SK-N-SH treated with all-trans-retinoic acid at 6 μM for 48 hours (cell line): ENCODE results near the gene APOBEC3C.
"Not testable (repeated sequence)": the region's sequence is repeated elsewhere in the genome, so short reads cannot be mapped to it uniquely, and the experiment has no call there.

Experiments used
- ATAC-seq: fragments of 200-7000 bp; cut with Tn5 transposase; 3 replicates; pipeline ENCODE4 v1.9.1; 2020; ENCODE audit warnings: mild to moderate bottlenecking, moderate library complexity
- ARNTL ChIP-seq: fragments of 450-650 bp; formaldehyde crosslinking; IDR thresholded peaks from 2 replicates; pipeline ENCODE4 v1.5.0; 2020; ENCODE audit warnings: low read depth, mild to moderate bottlenecking, moderate library complexity, borderline replicate concordance
- BACH2 ChIP-seq: fragments of 250-450 bp; sonication (Bioruptor Pico); IDR thresholded peaks from 2 replicates; pipeline ENCODE4 v1.9.0; 2021; ENCODE audit warnings: mild to moderate bottlenecking, borderline replicate concordance
- CSDC2 ChIP-seq: fragments of 250-450 bp; sonication (Bioruptor Pico); IDR thresholded peaks from 2 replicates; pipeline ENCODE4 v1.5.0; 2020; ENCODE audit warnings: mild to moderate bottlenecking, moderate library complexity
- CSRNP3 ChIP-seq: fragments of 250-450 bp; sonication (Bioruptor Pico); IDR thresholded peaks from 2 replicates; pipeline ENCODE4 v1.5.1; 2021; ENCODE audit warnings: mild to moderate bottlenecking, moderate library complexity
- ESRRG ChIP-seq: fragments of 250-450 bp; sonication (Bioruptor Pico); IDR thresholded peaks from 2 replicates; pipeline ENCODE4 v1.6.1; 2021; ENCODE audit warnings: mild to moderate bottlenecking
- GLIS3 ChIP-seq: fragments of 250-450 bp; sonication (Bioruptor Pico); IDR thresholded peaks from 2 replicates; pipeline ENCODE4 v1.5.0; 2020; ENCODE audit warnings: mild to moderate bottlenecking, moderate library complexity
- ISL1 ChIP-seq: fragments of 250-450 bp; sonication (Bioruptor Pico); IDR thresholded peaks from 2 replicates; pipeline ENCODE4 v2.1.2; 2022; ENCODE audit warnings: mild to moderate bottlenecking, moderate library complexity
- OSR1 ChIP-seq: fragments of 250-450 bp; sonication (Bioruptor Pico); IDR thresholded peaks from 2 replicates; pipeline ENCODE4 v1.8.0; 2022; ENCODE audit warnings: moderate library complexity, mild to moderate bottlenecking, inconsistent platforms
- PPARA ChIP-seq: fragments of 250-450 bp; sonication (Bioruptor Pico); IDR thresholded peaks from 2 replicates; pipeline ENCODE4 v1.5.0; 2020; ENCODE audit warnings: mild to moderate bottlenecking, borderline replicate concordance
- RARB ChIP-seq: fragments of 250-450 bp; sonication (Bioruptor Pico); IDR thresholded peaks from 2 replicates; pipeline ENCODE4 v1.8.0; 2021; ENCODE audit warnings: mild to moderate bottlenecking, moderate library complexity
- SNAI2 ChIP-seq: fragments of 250-450 bp; sonication (Bioruptor Pico); IDR thresholded peaks from 2 replicates; pipeline ENCODE4 v1.5.0; 2020; ENCODE audit warnings: mild to moderate bottlenecking, moderate library complexity
- TCF4 ChIP-seq: fragments of 250-450 bp; sonication (Bioruptor Pico); IDR thresholded peaks from 2 replicates; pipeline ENCODE4 v1.8.0; 2021; ENCODE audit warnings: mild to moderate bottlenecking, moderate library complexity, borderline replicate concordance
- TOX ChIP-seq: fragments of 250-450 bp; sonication (Bioruptor Pico); IDR thresholded peaks from 2 replicates; pipeline ENCODE4 v1.8.0; 2021; ENCODE audit warnings: mild to moderate bottlenecking, moderate library complexity, borderline replicate concordance
- TSHZ2 ChIP-seq: fragments of 250-450 bp; sonication (Bioruptor Pico); IDR thresholded peaks from 2 replicates; pipeline ENCODE4 v1.5.0; 2020; ENCODE audit warnings: mild to moderate bottlenecking, moderate library complexity
- ZC3H10 ChIP-seq: fragments of 250-450 bp; sonication (Bioruptor Pico); IDR thresholded peaks from 2 replicates; pipeline ENCODE4 v1.5.1; 2021; ENCODE audit warnings: mild to moderate bottlenecking, moderate library complexity
- ZFP3 ChIP-seq: fragments of 250-450 bp; sonication (Bioruptor Pico); IDR thresholded peaks from 2 replicates; pipeline ENCODE4 v1.5.0; 2020; ENCODE audit warnings: mild to moderate bottlenecking, moderate library complexity
- ZFP30 ChIP-seq: fragments of 450-650 bp; formaldehyde crosslinking; IDR thresholded peaks from 2 replicates; pipeline ENCODE4 v1.5.0; 2022; ENCODE audit warnings: mild to moderate bottlenecking, moderate library complexity
- ZNF565 ChIP-seq: fragments of 450-650 bp; formaldehyde crosslinking; conservative IDR thresholded peaks from 2 replicates; pipeline ENCODE4 v1.5.0; 2020; ENCODE audit warnings: low read depth, mild to moderate bottlenecking, moderate library complexity
- ZNF8 ChIP-seq: fragments of 450-650 bp; formaldehyde crosslinking; IDR thresholded peaks from 2 replicates; pipeline ENCODE4 v1.5.0; 2020; ENCODE audit warnings: mild to moderate bottlenecking, moderate library complexity
- TF ChIP-seq, protein P1 (sequence below): fragments of 250-450 bp; sonication (Bioruptor Pico); IDR thresholded peaks from 2 replicates; pipeline ENCODE4 v1.8.0; 2021; ENCODE audit warnings: low read depth, mild to moderate bottlenecking, moderate library complexity, borderline replicate concordance
- TF ChIP-seq, protein P2 (sequence below): fragments of 250-450 bp; sonication (Bioruptor Pico); IDR thresholded peaks from 2 replicates; pipeline ENCODE4 v1.8.0; 2020; ENCODE audit warnings: mild to moderate bottlenecking, moderate library complexity, borderline replicate concordance

Gene APOBEC3C

GRCh38 chr22:38989466-38989865 is 24.6 kb upstream of the APOBEC3C start:
- TF ChIP-seq OSR1: no peak
- TF ChIP-seq ESRRG (CRISPR knock-in tag): no peak
- no peak for TF ChIP-seq ZNF565 (CRISPR knock-in tag)
- no peak for TF ChIP-seq TCF4
- no peak for TF ChIP-seq RARB (CRISPR knock-in tag)
- TF ChIP-seq PPARA (CRISPR knock-in tag): no peak
- TF ChIP-seq GLIS3 (CRISPR knock-in tag): no peak
- TF ChIP-seq ISL1 (CRISPR knock-in tag): no peak
- TF ChIP-seq TSHZ2 (CRISPR knock-in tag): no peak
- TF ChIP-seq ZNF8 (CRISPR knock-in tag): no peak
- TF ChIP-seq CSDC2 (CRISPR knock-in tag): no peak
- TF ChIP-seq ARNTL (CRISPR knock-in tag): no peak
- TF ChIP-seq TOX (CRISPR knock-in tag): no peak
- TF ChIP-seq CSRNP3: no peak
- TF ChIP-seq, protein P1, sequence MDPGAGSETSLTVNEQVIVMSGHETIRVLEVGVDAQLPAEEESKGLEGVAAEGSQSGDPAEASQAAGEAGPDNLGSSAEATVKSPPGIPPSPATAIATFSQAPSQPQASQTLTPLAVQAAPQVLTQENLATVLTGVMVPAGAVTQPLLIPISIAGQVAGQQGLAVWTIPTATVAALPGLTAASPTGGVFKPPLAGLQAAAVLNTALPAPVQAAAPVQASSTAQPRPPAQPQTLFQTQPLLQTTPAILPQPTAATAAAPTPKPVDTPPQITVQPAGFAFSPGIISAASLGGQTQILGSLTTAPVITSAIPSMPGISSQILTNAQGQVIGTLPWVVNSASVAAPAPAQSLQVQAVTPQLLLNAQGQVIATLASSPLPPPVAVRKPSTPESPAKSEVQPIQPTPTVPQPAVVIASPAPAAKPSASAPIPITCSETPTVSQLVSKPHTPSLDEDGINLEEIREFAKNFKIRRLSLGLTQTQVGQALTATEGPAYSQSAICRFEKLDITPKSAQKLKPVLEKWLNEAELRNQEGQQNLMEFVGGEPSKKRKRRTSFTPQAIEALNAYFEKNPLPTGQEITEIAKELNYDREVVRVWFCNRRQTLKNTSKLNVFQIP (CRISPR knock-in tag): no peak
- TF ChIP-seq SNAI2: no peak
- TF ChIP-seq ZC3H10 (CRISPR knock-in tag): no peak
- ATAC-seq: no peak

DNA sequence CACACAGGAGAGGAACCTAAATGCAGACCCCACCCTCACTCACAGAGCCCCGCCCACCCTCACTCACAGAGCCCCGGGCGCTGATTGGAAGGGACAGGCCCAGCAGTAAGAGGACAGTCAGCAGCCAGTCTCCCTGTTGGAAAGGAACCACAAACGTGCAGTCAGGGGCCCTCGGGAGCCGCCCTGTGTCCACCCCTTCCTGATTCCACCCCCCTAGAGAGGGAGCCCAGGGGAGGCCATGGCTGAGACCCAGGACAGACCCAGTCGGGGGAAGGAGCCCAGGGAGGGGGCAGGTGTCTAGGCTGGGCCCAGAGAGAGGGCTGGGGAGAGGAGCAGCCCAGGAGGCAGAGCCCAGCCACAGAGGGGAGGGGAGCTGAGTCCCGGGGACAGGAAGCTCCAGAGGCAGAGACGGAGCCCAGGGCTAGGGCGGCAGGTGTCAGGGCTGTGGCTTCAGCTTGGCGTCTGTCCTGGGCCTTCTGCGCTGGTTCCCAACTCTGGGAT is 21.1 kb upstream of the APOBEC3C start:
- ATAC-seq: not testable (repeated sequence)

GRCh38 chr22:38996105-38996504 is 18.0 kb upstream of the APOBEC3C start:
- ATAC-seq: no peak
- TF ChIP-seq, protein P2, sequence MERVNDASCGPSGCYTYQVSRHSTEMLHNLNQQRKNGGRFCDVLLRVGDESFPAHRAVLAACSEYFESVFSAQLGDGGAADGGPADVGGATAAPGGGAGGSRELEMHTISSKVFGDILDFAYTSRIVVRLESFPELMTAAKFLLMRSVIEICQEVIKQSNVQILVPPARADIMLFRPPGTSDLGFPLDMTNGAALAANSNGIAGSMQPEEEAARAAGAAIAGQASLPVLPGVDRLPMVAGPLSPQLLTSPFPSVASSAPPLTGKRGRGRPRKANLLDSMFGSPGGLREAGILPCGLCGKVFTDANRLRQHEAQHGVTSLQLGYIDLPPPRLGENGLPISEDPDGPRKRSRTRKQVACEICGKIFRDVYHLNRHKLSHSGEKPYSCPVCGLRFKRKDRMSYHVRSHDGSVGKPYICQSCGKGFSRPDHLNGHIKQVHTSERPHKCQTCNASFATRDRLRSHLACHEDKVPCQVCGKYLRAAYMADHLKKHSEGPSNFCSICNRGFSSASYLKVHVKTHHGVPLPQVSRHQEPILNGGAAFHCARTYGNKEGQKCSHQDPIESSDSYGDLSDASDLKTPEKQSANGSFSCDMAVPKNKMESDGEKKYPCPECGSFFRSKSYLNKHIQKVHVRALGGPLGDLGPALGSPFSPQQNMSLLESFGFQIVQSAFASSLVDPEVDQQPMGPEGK (CRISPR knock-in tag): no peak
- TF ChIP-seq ISL1 (CRISPR knock-in tag): no peak
- no peak for TF ChIP-seq ZC3H10 (CRISPR knock-in tag)
- no peak for TF ChIP-seq ZFP30 (CRISPR knock-in tag)
- TF ChIP-seq CSDC2 (CRISPR knock-in tag): no peak
- no peak for TF ChIP-seq ESRRG (CRISPR knock-in tag)
- TF ChIP-seq ZNF565 (CRISPR knock-in tag): no peak
- TF ChIP-seq OSR1: no peak
- TF ChIP-seq, protein P1 (CRISPR knock-in tag): no peak
- no peak for TF ChIP-seq CSRNP3
- TF ChIP-seq ZFP3: no peak
- TF ChIP-seq ZNF8 (CRISPR knock-in tag): no peak
- no peak for TF ChIP-seq PPARA (CRISPR knock-in tag)
- no peak for TF ChIP-seq RARB (CRISPR knock-in tag)
- no peak for TF ChIP-seq TSHZ2 (CRISPR knock-in tag)
- no peak for TF ChIP-seq BACH2 (CRISPR knock-in tag)
- no peak for TF ChIP-seq TCF4
- TF ChIP-seq GLIS3 (CRISPR knock-in tag): no peak
- TF ChIP-seq, all 23 proteins: peak for 0
